Liver (tissue), 9 donors: Measurements from ENCODE around the gene EYA3. TPM values are rescaled to one million over a fixed set of nuclear protein-coding genes. Genes with fewer than 3 reads are reported as not detected.

ENCODE experiments used
- DNase-seq: peaks from one replicate; pipeline ENCODE4 v3.0.0-alpha.2; 2017; ENCODE audit warnings: low spot score
- H3K27ac ChIP-seq, 2 donors: one replicate each; pipeline ENCODE4 v1.7.0; 2013; ENCODE audit warnings: inconsistent platforms in 2 of 2, low read length in 2 of 2, control low read depth in 1 of 2, low read depth in 1 of 2, mild to moderate bottlenecking in 1 of 2
- H3K27me3 ChIP-seq, 4 donors: one replicate each; pipeline versions ENCODE4 v1.6.1 to v1.7.0; 2013; ENCODE audit warnings: low read length in 3 of 4, inconsistent platforms in 1 of 4, mild to moderate bottlenecking in 1 of 4, moderate library complexity in 1 of 4; ENCODE audit not compliant: control insufficient read depth in 4 of 4, insufficient read depth in 4 of 4
- H3K36me3 ChIP-seq, 4 donors: one replicate each; pipeline versions ENCODE4 v1.6.1 to v1.7.0; 2013; ENCODE audit warnings: low read length in 3 of 4, mild to moderate bottlenecking in 3 of 4, low read depth in 1 of 4, moderate library complexity in 1 of 4; ENCODE audit not compliant: control insufficient read depth in 4 of 4, insufficient read depth in 3 of 4
- H3K4me1 ChIP-seq, 4 donors: one replicate each; pipeline versions ENCODE4 v1.6.1 to v1.7.0; 2013; ENCODE audit warnings: low read length in 3 of 4, mild to moderate bottlenecking in 3 of 4, moderate library complexity in 1 of 4; ENCODE audit not compliant: control insufficient read depth in 4 of 4, insufficient read depth in 4 of 4
- H3K4me3 ChIP-seq, 3 donors: one replicate each; pipeline versions ENCODE4 v1.6.1 to v1.7.0; 2013; ENCODE audit warnings: low read length in 3 of 3, control low read depth in 1 of 3, low read depth in 1 of 3, mild to moderate bottlenecking in 1 of 3
- H3K9ac ChIP-seq, 2 donors: one replicate each; pipeline ENCODE4 v1.7.0; 2013; ENCODE audit warnings: low read length in 2 of 2, mild to moderate bottlenecking in 2 of 2, moderate library complexity in 2 of 2, control low read depth in 1 of 2, low read depth in 1 of 2
- H3K9me3 ChIP-seq, 4 donors: one replicate each; pipeline versions ENCODE4 v1.6.1 to v1.7.0; 2013; ENCODE audit warnings: low read length in 3 of 4; ENCODE audit not compliant: control insufficient read depth in 4 of 4
- EGR1 ChIP-seq, 2 donors: IDR thresholded peaks; 2 replicates each; pipeline ENCODE4 v1.6.1; 2016 to 2018; ENCODE audit warnings: antibody characterized with exemption in 2 of 2, low read depth in 2 of 2
- FOXA1 ChIP-seq: IDR thresholded peaks from 2 replicates; pipeline ENCODE4 v1.6.1; 2016; ENCODE audit warnings: antibody characterized with exemption
- FOXA2 ChIP-seq: IDR thresholded peaks from 2 replicates; pipeline ENCODE4 v1.6.1; 2016; ENCODE audit warnings: antibody characterized with exemption
- GABPA ChIP-seq, 2 donors: IDR thresholded peaks in 1 of 2; conservative IDR thresholded peaks in 1 of 2; 2 replicates each; pipeline ENCODE4 v1.6.1; 2016; ENCODE audit warnings: antibody characterized with exemption in 2 of 2, mild to moderate bottlenecking in 1 of 2, moderate library complexity in 1 of 2
- HNF4A ChIP-seq, 2 donors: conservative IDR thresholded peaks; 2 replicates each; pipeline ENCODE4 v1.6.1; 2016; ENCODE audit warnings: antibody characterized with exemption in 2 of 2, mild to moderate bottlenecking in 2 of 2
- HNF4G ChIP-seq: IDR thresholded peaks from 2 replicates; pipeline ENCODE4 v1.6.1; 2016; ENCODE audit warnings: antibody characterized with exemption
- JUND ChIP-seq, 2 donors: IDR thresholded peaks; 2 replicates each; pipeline ENCODE4 v1.6.1; 2016; ENCODE audit warnings: antibody characterized with exemption in 2 of 2
- NR2F2 ChIP-seq: IDR thresholded peaks from 2 replicates; pipeline ENCODE4 v1.6.1; 2016; ENCODE audit warnings: antibody characterized with exemption
- RAD21 ChIP-seq, 2 donors: IDR thresholded peaks; 2 replicates each; pipeline ENCODE4 v1.6.1; 2016; ENCODE audit warnings: antibody characterized with exemption in 2 of 2, mild to moderate bottlenecking in 2 of 2
- RXRA ChIP-seq, 2 donors: IDR thresholded peaks; 2 replicates each; pipeline ENCODE4 v1.6.1; 2017 to 2018; ENCODE audit warnings: antibody characterized with exemption in 2 of 2, mild to moderate bottlenecking in 1 of 2
- SP1 ChIP-seq: IDR thresholded peaks from 2 replicates; pipeline ENCODE4 v1.6.1; 2018; ENCODE audit warnings: antibody characterized with exemption, mild to moderate bottlenecking
- TAF1 ChIP-seq: conservative IDR thresholded peaks from 2 replicates; pipeline ENCODE4 v1.6.1; 2016; ENCODE audit warnings: antibody characterized with exemption, mild to moderate bottlenecking
- YY1 ChIP-seq: IDR thresholded peaks from 2 replicates; pipeline ENCODE4 v1.6.1; 2016; ENCODE audit warnings: antibody characterized with exemption, mild to moderate bottlenecking
- WGBS: extraction: QIAGEN DNeasy Blood & Tissue Kit; methylation state at CpG from one replicate; pipeline ENCODE4 v1.1.7; 2013; 5-methylcytosine and 5-hydroxymethylcytosine counted together
- polyA plus RNA-seq, 2 donors: library from polyadenylated mRNA; stranded (reverse) in 1 of 2; unstranded in 1 of 2; fragments of 200-250 nt in 1 of 2; fragments of >200 nt in 1 of 2; fragmentation: Nextera tagmentation in 1 of 2; extraction: Ambion mirVana in 1 of 2; gene quantifications; one replicate each; pipeline versions ENCODE4 v1.2.1 to v1.2.3, GENCODE V29; 2013 to 2015
- total RNA-seq, 2 donors: library from RNA; depleted of rRNA; stranded (reverse); fragments of >200 nt; gene quantifications; one replicate each; pipeline ENCODE4 v1.2.3, GENCODE V29; 2014
- TF ChIP-seq, protein P1 (sequence below): IDR thresholded peaks from 2 replicates; pipeline ENCODE4 v1.6.1; 2016; ENCODE audit warnings: antibody characterized with exemption
- TF ChIP-seq, protein P2 (sequence below): IDR thresholded peaks from 2 replicates; pipeline ENCODE4 v1.6.1; 2016; ENCODE audit warnings: antibody characterized with exemption
- TF ChIP-seq, protein P3 (sequence below): fragments of 150-350 bp; IDR thresholded peaks from 2 replicates; pipeline ENCODE4 v1.5.1; 2017; ENCODE audit warnings: improper control_type of control experiment, low read depth, low read length; ENCODE audit not compliant: missing input control
- TF ChIP-seq, protein P4 (sequence below): IDR thresholded peaks from 2 replicates; pipeline ENCODE4 v1.6.1; 2016; ENCODE audit warnings: antibody characterized with exemption
- TF ChIP-seq, protein P5 (sequence below): IDR thresholded peaks from 2 replicates; pipeline ENCODE4 v1.6.1; 2016; ENCODE audit warnings: antibody characterized with exemption, mild to moderate bottlenecking
- donor health status: healthy.
- donor health status: healthy.
- donor health status: healthy.
- donor health status: healthy.
- donor health status: healthy.

The EYA3 gene
- total and polyA plus RNA-seq, 4 donors, result 3.6 to 12.6 (median 6.0) TPM

DNA sequence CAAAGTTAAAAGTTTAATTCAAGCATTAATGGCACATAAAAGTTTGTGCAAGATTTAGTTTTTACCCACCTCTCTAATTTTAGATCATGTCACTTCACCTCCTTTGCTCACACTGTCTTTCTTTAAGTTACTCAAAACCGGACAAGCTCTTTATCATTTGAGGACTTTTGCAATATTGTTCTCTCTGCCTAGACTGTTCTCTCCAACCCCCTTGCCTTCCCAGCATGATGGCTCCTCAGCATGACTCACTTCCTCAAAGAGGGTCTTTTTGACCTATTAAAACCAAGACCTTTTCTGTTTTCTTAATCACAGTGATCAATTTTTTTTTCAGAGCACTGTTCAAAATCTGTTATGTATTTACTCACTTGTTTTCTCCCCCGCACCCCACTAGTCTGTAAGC, 67.3 kb downstream of the EYA3 start:
- Histone ChIP-seq H3K9me3 (no peaks in the 10 kb centered on the region), H3K4me1 (peaks cover 0 to 1% (median 0%) of the 10 kb centered on the region in 4 donors), H3K27ac (no peak overlapping the region), H3K9ac (no peak overlapping the region), H3K36me3 (peaks cover 0 to 10% (median 5%) of the 10 kb centered on the region in 4 donors), H3K4me3 (no peak overlapping the region), H3K27me3 (no peaks in the 10 kb centered on the region)
- 93% methylated on average over 2 of the region's 2 CpGs for WGBS
- no peak for TF ChIP-seq HNF4G
- TF ChIP-seq FOXA1, result no peak
- no peak for TF ChIP-seq GABPA (IDR thresholded peaks at IDR 0.05 in 1 of 2, conservative IDR thresholded peaks at IDR 0.05 in 1 of 2)
- TF ChIP-seq EGR1 (IDR thresholded peaks at IDR 0.05; ENCODE audit: low read depth in 2 of 2), result no peak
- no peak for TF ChIP-seq RAD21 (IDR thresholded peaks at IDR 0.05)
- no peak for TF ChIP-seq JUND (IDR thresholded peaks at IDR 0.05)
- no peak for TF ChIP-seq RXRA (IDR thresholded peaks at IDR 0.05)
- no peak for TF ChIP-seq YY1
- TF ChIP-seq, protein P1, sequence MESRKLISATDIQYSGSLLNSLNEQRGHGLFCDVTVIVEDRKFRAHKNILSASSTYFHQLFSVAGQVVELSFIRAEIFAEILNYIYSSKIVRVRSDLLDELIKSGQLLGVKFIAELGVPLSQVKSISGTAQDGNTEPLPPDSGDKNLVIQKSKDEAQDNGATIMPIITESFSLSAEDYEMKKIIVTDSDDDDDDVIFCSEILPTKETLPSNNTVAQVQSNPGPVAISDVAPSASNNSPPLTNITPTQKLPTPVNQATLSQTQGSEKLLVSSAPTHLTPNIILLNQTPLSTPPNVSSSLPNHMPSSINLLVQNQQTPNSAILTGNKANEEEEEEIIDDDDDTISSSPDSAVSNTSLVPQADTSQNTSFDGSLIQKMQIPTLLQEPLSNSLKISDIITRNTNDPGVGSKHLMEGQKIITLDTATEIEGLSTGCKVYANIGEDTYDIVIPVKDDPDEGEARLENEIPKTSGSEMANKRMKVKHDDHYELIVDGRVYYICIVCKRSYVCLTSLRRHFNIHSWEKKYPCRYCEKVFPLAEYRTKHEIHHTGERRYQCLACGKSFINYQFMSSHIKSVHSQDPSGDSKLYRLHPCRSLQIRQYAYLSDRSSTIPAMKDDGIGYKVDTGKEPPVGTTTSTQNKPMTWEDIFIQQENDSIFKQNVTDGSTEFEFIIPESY, result no peak
- TF ChIP-seq, protein P2, sequence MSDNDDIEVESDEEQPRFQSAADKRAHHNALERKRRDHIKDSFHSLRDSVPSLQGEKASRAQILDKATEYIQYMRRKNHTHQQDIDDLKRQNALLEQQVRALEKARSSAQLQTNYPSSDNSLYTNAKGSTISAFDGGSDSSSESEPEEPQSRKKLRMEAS, result no peak
- no peak for TF ChIP-seq HNF4A (conservative IDR thresholded peaks at IDR 0.05)
- TF ChIP-seq SP1, result no peak
- TF ChIP-seq, protein P3, sequence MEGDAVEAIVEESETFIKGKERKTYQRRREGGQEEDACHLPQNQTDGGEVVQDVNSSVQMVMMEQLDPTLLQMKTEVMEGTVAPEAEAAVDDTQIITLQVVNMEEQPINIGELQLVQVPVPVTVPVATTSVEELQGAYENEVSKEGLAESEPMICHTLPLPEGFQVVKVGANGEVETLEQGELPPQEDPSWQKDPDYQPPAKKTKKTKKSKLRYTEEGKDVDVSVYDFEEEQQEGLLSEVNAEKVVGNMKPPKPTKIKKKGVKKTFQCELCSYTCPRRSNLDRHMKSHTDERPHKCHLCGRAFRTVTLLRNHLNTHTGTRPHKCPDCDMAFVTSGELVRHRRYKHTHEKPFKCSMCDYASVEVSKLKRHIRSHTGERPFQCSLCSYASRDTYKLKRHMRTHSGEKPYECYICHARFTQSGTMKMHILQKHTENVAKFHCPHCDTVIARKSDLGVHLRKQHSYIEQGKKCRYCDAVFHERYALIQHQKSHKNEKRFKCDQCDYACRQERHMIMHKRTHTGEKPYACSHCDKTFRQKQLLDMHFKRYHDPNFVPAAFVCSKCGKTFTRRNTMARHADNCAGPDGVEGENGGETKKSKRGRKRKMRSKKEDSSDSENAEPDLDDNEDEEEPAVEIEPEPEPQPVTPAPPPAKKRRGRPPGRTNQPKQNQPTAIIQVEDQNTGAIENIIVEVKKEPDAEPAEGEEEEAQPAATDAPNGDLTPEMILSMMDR, result no peak
- TF ChIP-seq, protein P4, sequence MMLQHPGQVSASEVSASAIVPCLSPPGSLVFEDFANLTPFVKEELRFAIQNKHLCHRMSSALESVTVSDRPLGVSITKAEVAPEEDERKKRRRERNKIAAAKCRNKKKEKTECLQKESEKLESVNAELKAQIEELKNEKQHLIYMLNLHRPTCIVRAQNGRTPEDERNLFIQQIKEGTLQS, result no peak
- no peak for TF ChIP-seq FOXA2
- TF ChIP-seq, protein P5, sequence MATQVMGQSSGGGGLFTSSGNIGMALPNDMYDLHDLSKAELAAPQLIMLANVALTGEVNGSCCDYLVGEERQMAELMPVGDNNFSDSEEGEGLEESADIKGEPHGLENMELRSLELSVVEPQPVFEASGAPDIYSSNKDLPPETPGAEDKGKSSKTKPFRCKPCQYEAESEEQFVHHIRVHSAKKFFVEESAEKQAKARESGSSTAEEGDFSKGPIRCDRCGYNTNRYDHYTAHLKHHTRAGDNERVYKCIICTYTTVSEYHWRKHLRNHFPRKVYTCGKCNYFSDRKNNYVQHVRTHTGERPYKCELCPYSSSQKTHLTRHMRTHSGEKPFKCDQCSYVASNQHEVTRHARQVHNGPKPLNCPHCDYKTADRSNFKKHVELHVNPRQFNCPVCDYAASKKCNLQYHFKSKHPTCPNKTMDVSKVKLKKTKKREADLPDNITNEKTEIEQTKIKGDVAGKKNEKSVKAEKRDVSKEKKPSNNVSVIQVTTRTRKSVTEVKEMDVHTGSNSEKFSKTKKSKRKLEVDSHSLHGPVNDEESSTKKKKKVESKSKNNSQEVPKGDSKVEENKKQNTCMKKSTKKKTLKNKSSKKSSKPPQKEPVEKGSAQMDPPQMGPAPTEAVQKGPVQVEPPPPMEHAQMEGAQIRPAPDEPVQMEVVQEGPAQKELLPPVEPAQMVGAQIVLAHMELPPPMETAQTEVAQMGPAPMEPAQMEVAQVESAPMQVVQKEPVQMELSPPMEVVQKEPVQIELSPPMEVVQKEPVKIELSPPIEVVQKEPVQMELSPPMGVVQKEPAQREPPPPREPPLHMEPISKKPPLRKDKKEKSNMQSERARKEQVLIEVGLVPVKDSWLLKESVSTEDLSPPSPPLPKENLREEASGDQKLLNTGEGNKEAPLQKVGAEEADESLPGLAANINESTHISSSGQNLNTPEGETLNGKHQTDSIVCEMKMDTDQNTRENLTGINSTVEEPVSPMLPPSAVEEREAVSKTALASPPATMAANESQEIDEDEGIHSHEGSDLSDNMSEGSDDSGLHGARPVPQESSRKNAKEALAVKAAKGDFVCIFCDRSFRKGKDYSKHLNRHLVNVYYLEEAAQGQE, result no peak
- no peak for TF ChIP-seq NR2F2
- no peak for TF ChIP-seq TAF1
- no peak for DNase-seq
